Smooth muscle cell (in vitro differentiated cells): Measurements from ENCODE around the gene FAM110A. TPM values are rescaled to one million over a fixed set of nuclear protein-coding genes. Genes with fewer than 3 reads are reported as not detected.

Source experiments
- DNase-seq: peaks from one replicate; lab custom pipeline; 2025; ENCODE audit not compliant: unreplicated experiment; lab: John Stamatoyannopoulos, UW
- H2AFZ ChIP-seq: fragments of 200-600 bp; sonication (generic); 2 replicates; pipeline ENCODE4 v1.6.0; 2016; ENCODE audit warnings: antibody characterized with exemption, low read depth, mild to moderate bottlenecking
- H3F3A ChIP-seq: fragments of 200-600 bp; sonication (generic); 2 replicates; pipeline ENCODE4 v1.6.0; 2017; ENCODE audit warnings: antibody characterized with exemption, low read depth
- H3K27ac ChIP-seq: fragments of 200-600 bp; sonication (generic); 2 replicates; pipeline ENCODE4 v1.5.1; 2016; ENCODE audit warnings: low read depth, mild to moderate bottlenecking
- H3K27me3 ChIP-seq: fragments of 200-600 bp; sonication (generic); 2 replicates; pipeline ENCODE4 v1.6.1; 2016; ENCODE audit warnings: low read depth, mild to moderate bottlenecking
- H3K36me3 ChIP-seq: fragments of 200-600 bp; sonication (generic); 2 replicates; pipeline ENCODE4 v1.5.1; 2016; ENCODE audit warnings: low read depth
- H3K4me1 ChIP-seq: fragments of 200-600 bp; sonication (generic); 2 replicates; pipeline ENCODE4 v1.5.1; 2016; ENCODE audit warnings: low read depth
- H3K4me2 ChIP-seq: fragments of 200-600 bp; sonication (generic); 2 replicates; pipeline ENCODE4 v1.6.0; 2016; ENCODE audit warnings: mild to moderate bottlenecking
- H3K4me3 ChIP-seq: fragments of 200-600 bp; sonication (generic); 2 replicates; pipeline ENCODE4 v1.5.1; 2016; ENCODE audit warnings: mild to moderate bottlenecking
- H3K79me2 ChIP-seq: fragments of 200-600 bp; sonication (generic); 2 replicates; pipeline ENCODE4 v1.6.0; 2016; ENCODE audit warnings: low read depth, mild to moderate bottlenecking
- H3K9ac ChIP-seq: fragments of 200-600 bp; sonication (generic); 2 replicates; pipeline ENCODE4 v1.6.0; 2016; ENCODE audit warnings: low read depth
- H3K9me3 ChIP-seq: fragments of 200-600 bp; sonication (generic); replicated peaks from 2 replicates; pipeline ENCODE4 v1.5.1; 2016; ENCODE audit warnings: low read depth
- H4K20me1 ChIP-seq: fragments of 200-600 bp; sonication (generic); 2 replicates; pipeline ENCODE4 v1.6.0; 2016; ENCODE audit warnings: low read depth
- WGBS: methylation state at CpG from one replicate; pipeline ENCODE4 v1.1.7; 2016; ENCODE audit warnings: low lambda C conversion rate; 5-methylcytosine and 5-hydroxymethylcytosine counted together
- polyA plus RNA-seq: library from polyadenylated mRNA; unstranded; fragments of >200 nt; fragmentation: Nextera tagmentation; extraction: Ambion mirVana; gene quantifications from 2 replicates; pipeline ENCODE4 v1.2.1, GENCODE V29; 2016
- total RNA-seq: library from RNA; depleted of rRNA; stranded (reverse); fragments of >200 nt; gene quantifications from 2 replicates; pipeline ENCODE4 v1.2.3, GENCODE V29; 2014
- TF ChIP-seq, protein P1 (sequence below): fragments of 200-600 bp; sonication (generic); IDR thresholded peaks from 2 replicates; pipeline ENCODE4 v1.5.1; 2017; ENCODE audit warnings: borderline replicate concordance, mild to moderate bottlenecking, antibody characterized with exemption; ENCODE audit not compliant: insufficient read depth, poor library complexity, severe bottlenecking

Gene FAM110A
- total and polyA plus RNA-seq, 2 experiments from 2014 or later = 5.3 to 5.6 TPM

DNA sequence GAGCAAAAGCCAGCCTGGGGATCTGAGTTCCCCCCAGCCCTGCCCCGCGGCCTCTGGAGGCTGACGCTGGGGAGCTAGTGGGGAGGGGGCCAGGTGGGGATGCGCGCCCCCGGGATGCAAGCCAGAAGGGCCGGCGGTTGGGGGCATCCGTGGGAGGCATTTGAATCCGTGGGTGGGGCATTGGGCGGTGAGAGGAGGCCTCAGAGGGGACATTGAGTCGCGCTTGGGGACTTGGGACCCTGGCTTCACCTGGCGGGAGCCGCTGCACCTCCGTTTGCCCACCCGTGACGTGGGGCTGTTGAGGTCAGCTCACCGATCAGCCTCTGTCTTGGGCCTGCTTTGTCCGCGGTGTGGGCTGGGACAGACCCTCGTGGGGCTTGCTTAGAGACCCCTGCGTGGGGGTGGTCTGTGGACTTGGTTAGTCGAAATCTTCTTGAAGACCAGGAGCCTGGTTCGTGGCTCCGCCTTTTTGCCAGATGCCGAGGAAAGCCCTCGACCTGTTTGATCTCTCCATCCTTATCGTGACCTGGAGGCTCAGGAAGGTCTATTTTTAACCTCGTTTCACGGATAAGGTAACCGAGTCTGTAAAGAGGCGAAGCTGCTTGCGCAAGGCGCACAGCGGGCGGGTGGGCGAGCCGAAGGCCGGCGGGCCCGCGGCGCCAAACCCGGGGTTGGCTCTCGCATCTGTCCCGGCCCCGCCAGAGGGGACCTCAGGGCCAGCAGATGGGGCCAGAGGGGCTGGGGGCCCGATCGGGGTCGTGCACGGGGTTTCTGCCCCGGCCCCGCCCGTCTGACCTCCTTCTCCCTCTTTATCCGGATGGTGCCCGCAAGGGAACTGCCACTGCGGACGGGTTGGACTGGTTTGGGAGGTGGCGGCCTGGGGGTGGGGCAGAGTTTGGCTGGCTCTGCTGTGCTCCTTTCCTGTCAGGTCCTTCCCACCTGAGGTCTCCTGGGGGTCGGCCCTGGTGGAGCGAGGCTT, 8.3 kb downstream of the FAM110A start:
- Histone ChIP-seq H3K79me2 (no peaks in the 10 kb centered on the region), H3K27ac (no peak overlapping the region), H2AFZ (no peak overlapping the region), H3K27me3 (peaks cover 35% of the 10 kb centered on the region), H3K9ac (no peak overlapping the region), H3K4me3 (peak overlapping the region; percentile 58), H3F3A (no peaks in the 10 kb centered on the region), H4K20me1 (peaks cover 32% of the 10 kb centered on the region), H3K9me3 (no peaks in the 10 kb centered on the region), H3K36me3 (no peaks in the 10 kb centered on the region), H3K4me1 (no peaks in the 10 kb centered on the region), H3K4me2 (peak overlapping the region; percentile 89)
- TF ChIP-seq, protein P1, sequence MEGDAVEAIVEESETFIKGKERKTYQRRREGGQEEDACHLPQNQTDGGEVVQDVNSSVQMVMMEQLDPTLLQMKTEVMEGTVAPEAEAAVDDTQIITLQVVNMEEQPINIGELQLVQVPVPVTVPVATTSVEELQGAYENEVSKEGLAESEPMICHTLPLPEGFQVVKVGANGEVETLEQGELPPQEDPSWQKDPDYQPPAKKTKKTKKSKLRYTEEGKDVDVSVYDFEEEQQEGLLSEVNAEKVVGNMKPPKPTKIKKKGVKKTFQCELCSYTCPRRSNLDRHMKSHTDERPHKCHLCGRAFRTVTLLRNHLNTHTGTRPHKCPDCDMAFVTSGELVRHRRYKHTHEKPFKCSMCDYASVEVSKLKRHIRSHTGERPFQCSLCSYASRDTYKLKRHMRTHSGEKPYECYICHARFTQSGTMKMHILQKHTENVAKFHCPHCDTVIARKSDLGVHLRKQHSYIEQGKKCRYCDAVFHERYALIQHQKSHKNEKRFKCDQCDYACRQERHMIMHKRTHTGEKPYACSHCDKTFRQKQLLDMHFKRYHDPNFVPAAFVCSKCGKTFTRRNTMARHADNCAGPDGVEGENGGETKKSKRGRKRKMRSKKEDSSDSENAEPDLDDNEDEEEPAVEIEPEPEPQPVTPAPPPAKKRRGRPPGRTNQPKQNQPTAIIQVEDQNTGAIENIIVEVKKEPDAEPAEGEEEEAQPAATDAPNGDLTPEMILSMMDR = no peak
- DNase-seq = no peak
- WGBS = 4% methylated on average over 43 of the region's 62 CpGs

DNA sequence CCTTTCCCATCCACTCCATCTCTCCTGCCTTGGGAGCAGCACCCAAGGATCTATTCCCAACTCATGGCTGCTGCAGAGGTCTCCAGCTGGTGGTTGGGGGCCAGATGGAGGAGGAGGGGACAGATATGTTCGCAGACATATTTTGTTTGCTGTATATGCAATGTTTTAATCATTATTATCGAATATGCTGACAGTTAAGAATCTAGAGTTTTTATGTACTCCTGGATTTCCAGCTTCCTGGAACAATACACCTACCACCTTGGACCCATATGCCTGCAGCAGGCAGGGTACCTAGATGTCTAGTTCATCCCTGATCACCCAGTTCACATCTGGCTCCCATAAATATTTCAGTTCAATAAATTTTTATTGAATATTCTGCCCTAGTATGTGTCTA, 9.0 kb downstream of the FAM110A start:
- no peak overlapping the region for H3K27ac ChIP-seq

DNA sequence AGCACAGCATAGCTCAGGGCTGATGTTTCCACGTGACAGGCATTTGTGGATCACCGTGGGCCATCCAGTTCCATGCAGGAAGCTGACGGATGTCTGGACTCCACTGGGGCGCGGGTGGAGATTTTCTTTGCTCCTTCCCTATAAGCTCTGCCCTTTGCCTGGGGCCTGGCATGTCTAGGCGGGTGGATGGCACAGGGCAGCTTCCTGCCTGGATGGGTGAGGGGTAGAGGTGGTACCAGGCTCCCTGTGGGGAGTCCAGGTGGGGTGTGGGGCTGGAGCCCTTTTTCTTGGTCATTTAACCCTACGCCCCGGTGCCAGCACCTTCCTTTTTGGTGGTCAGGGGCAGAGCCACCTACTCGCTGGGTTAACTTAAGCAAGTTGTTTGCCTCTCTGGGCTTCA, 10.4 kb downstream of the FAM110A start:
- 79% methylated on average over 9 of the region's 9 CpGs for WGBS
- H3K4me2 ChIP-seq = peak overlapping the region; percentile 89

More for the DNA sequence above, 9.0 kb downstream of the FAM110A start:
- peak overlapping the region; percentile 89 for H3K4me2 ChIP-seq
- no peaks in the 10 kb centered on the region for H3K4me1 ChIP-seq
- no peaks in the 10 kb centered on the region for H3F3A ChIP-seq
- no peak overlapping the region for H3K9ac ChIP-seq
- H3K36me3 ChIP-seq = no peaks in the 10 kb centered on the region
- TF ChIP-seq, protein P1 = no peak
- peaks cover 35% of the 10 kb centered on the region for H3K27me3 ChIP-seq
- no peak overlapping the region for H2AFZ ChIP-seq
- peak overlapping the region; percentile 58 for H3K4me3 ChIP-seq
- H3K79me2 ChIP-seq = no peaks in the 10 kb centered on the region
- peaks cover 39% of the 10 kb centered on the region for H4K20me1 ChIP-seq
- no peak for DNase-seq
- 70% methylated on average over 2 of the region's 2 CpGs for WGBS
- no peaks in the 10 kb centered on the region for H3K9me3 ChIP-seq

More for the DNA sequence above, 10.4 kb downstream of the FAM110A start:
- no peaks in the 10 kb centered on the region for H3F3A ChIP-seq
- H3K36me3 ChIP-seq = no peaks in the 10 kb centered on the region
- no peaks in the 10 kb centered on the region for H3K79me2 ChIP-seq
- no peak overlapping the region for H2AFZ ChIP-seq
- no peaks in the 10 kb centered on the region for H3K4me1 ChIP-seq
- no peak overlapping the region for H3K27ac ChIP-seq
- no peaks in the 10 kb centered on the region for H3K9me3 ChIP-seq
- H3K27me3 ChIP-seq = peaks cover 35% of the 10 kb centered on the region
- no peak overlapping the region for H3K9ac ChIP-seq
- no peak for DNase-seq
- H3K4me3 ChIP-seq = no peak overlapping the region
- TF ChIP-seq, protein P1 = no peak
- H4K20me1 ChIP-seq = peaks cover 45% of the 10 kb centered on the region
